CD8-positive, alpha-beta memory T cell (primary cell): ENCODE data around the gene FETUB. TPM values are rescaled to one million over a fixed set of nuclear protein-coding genes. Genes with fewer than 3 reads are reported as not detected.

ENCODE experiments used
- CTCF ChIA-PET: fragments of 350-600 bp; sonication (Branson Sonifier 250); formaldehyde crosslinking; loops from one replicate; lab custom pipeline; 2021; ENCODE audit warnings: antibody characterized with exemption; lab: Charles Lee
- POLR2A ChIA-PET: fragments of 350-600 bp; sonication (Branson Sonifier 250); formaldehyde crosslinking; loops from one replicate; lab custom pipeline; 2021; ENCODE audit warnings: antibody characterized with exemption; lab: Charles Lee
- DNase-seq, 5 donors: peaks; one replicate each; pipeline versions ENCODE4 v3.0.0 to v3.0.0-alpha.2; 2020 to 2022; ENCODE audit warnings: mixed read lengths in 1 of 5
- H3K27ac ChIP-seq: one replicate; pipeline ENCODE4 v1.7.0; 2013; ENCODE audit warnings: low read depth, mild to moderate bottlenecking, low read length, moderate library complexity
- H3K27me3 ChIP-seq: 2 replicates; pipeline ENCODE4 v1.7.0; 2013; ENCODE audit warnings: low read length, mild to moderate bottlenecking; ENCODE audit not compliant: insufficient read depth, poor library complexity, severe bottlenecking
- H3K36me3 ChIP-seq: 2 replicates; pipeline ENCODE4 v1.7.0; 2013; ENCODE audit warnings: mild to moderate bottlenecking, low read length, moderate library complexity; ENCODE audit not compliant: insufficient read depth
- H3K4me1 ChIP-seq: 2 replicates; pipeline ENCODE4 v1.7.0; 2013; ENCODE audit warnings: mild to moderate bottlenecking, low read length, moderate library complexity; ENCODE audit not compliant: insufficient read depth
- H3K4me3 ChIP-seq: 2 replicates; pipeline ENCODE4 v1.7.0; 2013; ENCODE audit warnings: mild to moderate bottlenecking, low read length
- H3K9me3 ChIP-seq: 2 replicates; pipeline ENCODE4 v1.7.0; 2013; ENCODE audit warnings: mild to moderate bottlenecking, low read length
- H3K27ac Mint-ChIP-seq, 8 donors: one replicate each; pipeline ENCODE4 v1.8.0; 2020 to 2021; ENCODE audit warnings: mixed read lengths in 8 of 8, mild to moderate bottlenecking in 6 of 8, inconsistent platforms in 3 of 8, moderate library complexity in 3 of 8
- H3K27me3 Mint-ChIP-seq, 2 donors: one replicate each; pipeline ENCODE4 v1.8.0; 2020 to 2021; ENCODE audit warnings: mixed read lengths in 2 of 2, mild to moderate bottlenecking in 1 of 2, moderate library complexity in 1 of 2
- H3K36me3 Mint-ChIP-seq, 3 donors: one replicate each; pipeline ENCODE4 v1.8.0; 2020 to 2021; ENCODE audit warnings: mixed read lengths in 3 of 3, inconsistent platforms in 1 of 3, mild to moderate bottlenecking in 1 of 3
- H3K4me1 Mint-ChIP-seq, 3 donors: one replicate each; pipeline ENCODE4 v1.8.0; 2020 to 2021; ENCODE audit warnings: mixed read lengths in 3 of 3, inconsistent platforms in 1 of 3, mild to moderate bottlenecking in 1 of 3
- H3K4me3 Mint-ChIP-seq, 7 donors: one replicate each; pipeline ENCODE4 v1.8.0; 2020 to 2021; ENCODE audit warnings: mixed read lengths in 7 of 7, mild to moderate bottlenecking in 6 of 7, moderate library complexity in 4 of 7, inconsistent platforms in 2 of 7
- H3K9me3 Mint-ChIP-seq, 5 donors: one replicate each; pipeline ENCODE4 v1.8.0; 2020 to 2022; ENCODE audit warnings: mixed read lengths in 5 of 5, mild to moderate bottlenecking in 3 of 5, moderate library complexity in 2 of 5, inconsistent platforms in 1 of 5
- polyA plus RNA-seq: library from polyadenylated mRNA; unstranded; fragments of 300-500 nt; fragmentation: Illumina TruSeq; gene quantifications from one replicate; pipeline ENCODE4 v1.2.3, GENCODE V29; 2021
- total RNA-seq, 2 experiments: library from RNA; stranded (reverse); gene quantifications; one replicate each; pipeline ENCODE4 v1.2.3, GENCODE V29; 2021

FETUB gene
- total and polyA plus RNA-seq, 3 experiments from 2014 or later, result not detected

DNA sequence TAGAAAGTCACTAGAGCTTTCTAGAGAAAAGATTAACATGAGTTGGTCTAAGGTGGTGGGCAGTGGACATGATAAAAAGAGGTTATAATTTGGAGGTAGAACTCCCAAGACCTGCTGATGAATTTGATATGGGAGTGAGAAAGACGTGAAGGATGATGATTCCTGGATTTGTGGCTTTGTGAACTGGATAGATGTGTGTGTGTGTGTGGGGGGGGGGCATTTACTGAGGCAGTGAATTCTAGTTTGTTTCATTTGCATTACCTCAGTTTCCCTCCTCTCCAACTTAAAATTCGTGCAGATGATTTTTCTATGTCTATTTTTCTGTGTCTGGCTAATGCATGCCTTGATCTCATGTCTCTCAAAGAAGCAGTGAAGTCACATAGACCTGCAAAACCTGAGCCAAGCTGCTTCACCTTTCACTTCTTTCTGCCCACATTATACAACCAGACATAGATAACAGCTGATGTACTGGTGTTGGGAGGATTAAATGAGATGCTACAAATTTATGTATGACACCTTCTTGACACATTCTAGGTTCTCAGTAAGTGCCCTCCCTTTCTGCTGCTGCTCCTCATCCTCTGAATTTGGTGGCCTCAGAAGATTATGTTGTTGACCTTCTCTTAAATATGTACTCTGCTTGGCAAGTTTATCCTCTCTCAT is 17.4 kb upstream of the FETUB start:
- Mint-ChIP-seq H3K36me3 (no peaks in the 10 kb centered on the region), H3K9me3 (no peaks in the 10 kb centered on the region), H3K4me3 (no peak overlapping the region), H3K27me3 (peaks cover 10 to 28% of the 10 kb centered on the region in 2 donors), H3K4me1 (peaks cover 0 to 3% (median 0%) of the 10 kb centered on the region in 3 donors), H3K27ac (no peak overlapping the region)
- POLR2A ChIA-PET, result no interaction called here
- DNase-seq, result no peak
- Histone ChIP-seq H3K27ac (no peak overlapping the region), H3K36me3 (no peaks in the 10 kb centered on the region), H3K27me3 (peaks cover 3% of the 10 kb centered on the region), H3K4me1 (no peaks in the 10 kb centered on the region), H3K4me3 (no peak overlapping the region), H3K9me3 (no peaks in the 10 kb centered on the region)
- CTCF ChIA-PET, result interaction anchor here (1.0 kb wide), 1 partner anchor 8 kb away, joined by 3 read pairs; no protein-coding TSS in a partner anchor

DNA sequence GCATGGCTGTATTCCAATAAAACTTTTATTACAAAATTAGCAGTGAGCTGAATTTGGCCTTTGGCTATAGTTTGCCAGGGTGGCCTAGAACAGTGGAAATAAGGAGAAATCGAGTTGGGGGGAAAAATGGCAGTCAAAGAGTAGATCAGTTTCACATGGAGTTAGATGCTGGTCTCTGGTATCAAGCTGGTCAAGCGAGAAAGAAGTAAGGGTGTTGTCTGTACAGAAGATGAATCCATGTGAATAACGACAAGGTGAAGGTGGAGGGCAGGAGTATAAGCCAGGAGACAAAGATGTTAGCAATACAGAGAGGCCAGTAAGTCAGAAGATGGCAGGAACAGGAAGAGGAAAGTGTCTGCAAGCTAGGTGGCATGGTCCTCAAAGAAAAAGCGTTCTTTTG is 15.6 kb upstream of the FETUB start:
- no peak overlapping the region for H3K27ac ChIP-seq
- no peaks in the 10 kb centered on the region for H3K4me1 ChIP-seq
- no peaks in the 10 kb centered on the region for H3K9me3 Mint-ChIP-seq
- no peaks in the 10 kb centered on the region for H3K4me1 Mint-ChIP-seq
- H3K4me3 ChIP-seq, result no peak overlapping the region
- CTCF ChIA-PET, result interaction anchor here (0.7 to 1.1 kb wide), 2 partner anchors 9 to 11 kb away, joined by 3 read pairs; no protein-coding TSS in a partner anchor
- H3K36me3 ChIP-seq, result no peaks in the 10 kb centered on the region
- H3K27me3 ChIP-seq, result no peaks in the 10 kb centered on the region
- no peak overlapping the region for H3K4me3 Mint-ChIP-seq
- POLR2A ChIA-PET, result no interaction called here
- no peak overlapping the region for H3K27ac Mint-ChIP-seq
- H3K27me3 Mint-ChIP-seq, result peaks cover 4 to 23% of the 10 kb centered on the region in 2 donors
- no peak for DNase-seq
- no peaks in the 10 kb centered on the region for H3K9me3 ChIP-seq
- no peaks in the 10 kb centered on the region for H3K36me3 Mint-ChIP-seq

DNA sequence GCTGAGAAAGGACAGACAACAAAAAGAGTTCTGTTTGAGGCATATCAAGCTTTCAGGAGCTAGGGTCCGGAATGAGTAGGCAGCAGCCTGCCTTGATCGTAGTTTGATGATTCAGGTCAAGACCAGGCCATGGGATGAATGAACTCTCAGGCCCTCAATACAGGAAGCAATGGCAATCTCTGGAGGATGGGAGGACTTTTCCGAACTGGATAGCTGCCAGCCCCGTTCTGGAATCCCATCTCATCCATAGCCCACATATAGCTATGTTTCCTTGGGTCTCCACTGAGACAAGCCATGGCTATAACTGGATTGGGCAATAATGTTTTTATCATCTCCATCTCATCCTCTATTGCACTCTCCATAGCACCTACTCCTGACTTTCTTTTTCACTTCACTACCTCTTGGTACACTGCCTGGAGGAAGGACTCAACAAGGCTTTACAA is 14.6 kb upstream of the FETUB start:
- no peaks in the 10 kb centered on the region for H3K36me3 ChIP-seq
- POLR2A ChIA-PET, result no interaction called here
- H3K4me1 Mint-ChIP-seq, result no peaks in the 10 kb centered on the region
- no peak overlapping the region for H3K4me3 Mint-ChIP-seq
- H3K36me3 Mint-ChIP-seq, result no peaks in the 10 kb centered on the region
- no peaks in the 10 kb centered on the region for H3K9me3 ChIP-seq
- no peaks in the 10 kb centered on the region for H3K4me1 ChIP-seq
- peaks cover 3 to 28% of the 10 kb centered on the region in 2 donors for H3K27me3 Mint-ChIP-seq
- CTCF ChIA-PET, result interaction anchor here (1.1 to 2.1 kb wide), 2 partner anchors 8 to 10 kb away, joined by 3 to 14 read pairs; no protein-coding TSS in a partner anchor
- no peak overlapping the region for H3K4me3 ChIP-seq
- no peaks in the 10 kb centered on the region for H3K9me3 Mint-ChIP-seq
- H3K27ac ChIP-seq, result no peak overlapping the region
- no peaks in the 10 kb centered on the region for H3K27me3 ChIP-seq
- DNase-seq, result no peak
- no peak overlapping the region for H3K27ac Mint-ChIP-seq

DNA sequence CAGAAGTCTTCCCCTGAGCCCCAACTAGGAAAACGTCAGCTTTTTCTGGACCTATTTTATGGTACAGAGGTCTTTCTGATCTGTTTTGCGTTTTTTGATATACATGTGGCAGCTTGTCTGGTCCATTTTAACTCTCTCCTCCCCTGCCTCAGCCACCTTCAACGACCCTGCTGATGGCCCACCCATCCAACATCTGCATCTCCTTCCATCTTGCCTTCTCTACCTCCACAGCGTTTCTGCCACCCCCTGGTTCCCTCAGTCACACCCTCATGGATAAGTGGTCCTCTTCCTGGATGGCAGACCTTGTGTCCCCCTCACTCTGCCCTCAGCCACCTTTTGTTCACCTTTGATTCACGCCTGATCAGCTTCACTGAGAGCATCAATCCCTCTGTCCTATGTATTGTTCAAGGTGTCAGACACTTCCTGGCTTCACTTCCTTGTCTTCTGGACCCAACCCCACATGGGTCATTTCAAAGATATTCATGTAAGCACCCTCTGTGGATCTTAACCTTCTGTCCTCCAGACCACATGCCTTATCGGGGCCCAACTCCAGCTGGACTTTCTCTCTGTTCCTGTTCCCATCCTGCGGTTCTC is 13.8 kb upstream of the FETUB start:
- Histone ChIP-seq H3K36me3 (no peaks in the 10 kb centered on the region), H3K9me3 (no peaks in the 10 kb centered on the region), H3K4me3 (no peak overlapping the region), H3K27ac (no peak overlapping the region), H3K4me1 (no peaks in the 10 kb centered on the region), H3K27me3 (no peaks in the 10 kb centered on the region)
- peaks cover 1 to 29% of the 10 kb centered on the region in 2 donors for H3K27me3 Mint-ChIP-seq
- ChIA-PET POLR2A (no interaction called here), CTCF (interaction anchor here (2.1 kb wide), 1 partner anchor 9 kb away, joined by 14 read pairs; no protein-coding TSS in a partner anchor)
- no peak for DNase-seq
- no peak overlapping the region for H3K4me3 Mint-ChIP-seq
- H3K36me3 Mint-ChIP-seq, result no peaks in the 10 kb centered on the region
- H3K4me1 Mint-ChIP-seq, result no peaks in the 10 kb centered on the region
- no peaks in the 10 kb centered on the region for H3K9me3 Mint-ChIP-seq
- H3K27ac Mint-ChIP-seq, result no peak overlapping the region

DNA sequence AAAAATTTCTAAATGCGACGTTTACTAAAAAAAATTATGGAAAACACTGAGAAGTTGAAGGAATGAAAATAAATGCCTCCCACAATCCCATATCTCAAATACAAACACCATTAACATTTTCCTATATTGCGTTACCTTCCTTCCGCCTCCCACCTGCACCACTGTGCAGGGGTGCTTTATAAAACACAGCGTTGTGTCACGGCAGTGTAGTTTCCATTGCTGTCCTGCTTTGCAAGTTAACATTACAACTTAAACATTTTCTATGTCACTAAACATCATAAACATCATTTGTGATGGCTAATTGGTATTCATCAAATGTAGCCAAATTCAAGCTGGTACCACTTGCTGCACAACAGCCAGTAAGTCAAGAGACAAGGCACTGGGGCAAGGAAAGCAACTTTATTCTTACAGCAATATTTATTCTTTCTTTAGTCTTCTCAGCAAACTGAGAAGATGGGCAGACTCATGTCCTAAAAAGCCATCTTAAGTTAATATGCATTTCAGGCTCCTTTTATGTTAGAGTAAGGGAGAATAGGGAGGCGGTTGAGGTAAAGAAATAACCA is 12.3 kb upstream of the FETUB start:
- no peaks in the 10 kb centered on the region for H3K36me3 ChIP-seq
- Mint-ChIP-seq H3K36me3 (no peaks in the 10 kb centered on the region), H3K4me3 (no peak overlapping the region), H3K9me3 (no peaks in the 10 kb centered on the region), H3K4me1 (no peaks in the 10 kb centered on the region), H3K27me3 (peaks cover 1 to 19% of the 10 kb centered on the region in 2 donors), H3K27ac (no peak overlapping the region)
- no peak for DNase-seq
- POLR2A ChIA-PET, result no interaction called here
- no peaks in the 10 kb centered on the region for H3K9me3 ChIP-seq
- H3K4me3 ChIP-seq, result no peak overlapping the region
- no peaks in the 10 kb centered on the region for H3K4me1 ChIP-seq
- H3K27me3 ChIP-seq, result no peaks in the 10 kb centered on the region
- H3K27ac ChIP-seq, result no peak overlapping the region
- CTCF ChIA-PET, result no interaction called here

DNA sequence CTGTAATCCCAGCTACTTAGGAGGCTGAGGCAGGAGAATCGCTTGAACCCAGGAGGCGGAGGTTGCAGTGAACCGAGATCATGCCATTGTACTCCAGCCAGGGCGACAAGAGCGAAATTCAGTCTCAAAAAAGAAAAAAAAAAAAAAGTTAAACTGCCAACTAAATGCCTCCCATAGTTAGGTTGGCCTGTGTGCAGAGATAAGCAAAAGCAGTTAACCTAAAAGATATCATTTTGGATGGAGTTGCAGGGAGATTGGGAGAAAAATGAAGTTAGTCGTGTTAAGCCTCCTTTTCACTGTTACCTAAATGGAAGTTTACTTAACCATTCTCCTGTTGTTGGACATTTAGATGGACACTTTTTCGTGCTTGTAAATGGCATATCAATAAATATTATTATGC is 11.4 kb upstream of the FETUB start:
- H3K9me3 Mint-ChIP-seq, result no peaks in the 10 kb centered on the region
- no peaks in the 10 kb centered on the region for H3K27me3 ChIP-seq
- H3K4me3 ChIP-seq, result no peak overlapping the region
- H3K9me3 ChIP-seq, result no peaks in the 10 kb centered on the region
- no peak overlapping the region for H3K4me3 Mint-ChIP-seq
- H3K4me1 Mint-ChIP-seq, result no peaks in the 10 kb centered on the region
- no peak overlapping the region for H3K27ac ChIP-seq
- ChIA-PET POLR2A (no interaction called here), CTCF (no interaction called here)
- H3K27me3 Mint-ChIP-seq, result peaks cover 1 to 16% of the 10 kb centered on the region in 2 donors
- no peaks in the 10 kb centered on the region for H3K36me3 Mint-ChIP-seq
- no peaks in the 10 kb centered on the region for H3K4me1 ChIP-seq
- H3K36me3 ChIP-seq, result no peaks in the 10 kb centered on the region
- no peak overlapping the region for H3K27ac Mint-ChIP-seq
- no peak for DNase-seq

DNA sequence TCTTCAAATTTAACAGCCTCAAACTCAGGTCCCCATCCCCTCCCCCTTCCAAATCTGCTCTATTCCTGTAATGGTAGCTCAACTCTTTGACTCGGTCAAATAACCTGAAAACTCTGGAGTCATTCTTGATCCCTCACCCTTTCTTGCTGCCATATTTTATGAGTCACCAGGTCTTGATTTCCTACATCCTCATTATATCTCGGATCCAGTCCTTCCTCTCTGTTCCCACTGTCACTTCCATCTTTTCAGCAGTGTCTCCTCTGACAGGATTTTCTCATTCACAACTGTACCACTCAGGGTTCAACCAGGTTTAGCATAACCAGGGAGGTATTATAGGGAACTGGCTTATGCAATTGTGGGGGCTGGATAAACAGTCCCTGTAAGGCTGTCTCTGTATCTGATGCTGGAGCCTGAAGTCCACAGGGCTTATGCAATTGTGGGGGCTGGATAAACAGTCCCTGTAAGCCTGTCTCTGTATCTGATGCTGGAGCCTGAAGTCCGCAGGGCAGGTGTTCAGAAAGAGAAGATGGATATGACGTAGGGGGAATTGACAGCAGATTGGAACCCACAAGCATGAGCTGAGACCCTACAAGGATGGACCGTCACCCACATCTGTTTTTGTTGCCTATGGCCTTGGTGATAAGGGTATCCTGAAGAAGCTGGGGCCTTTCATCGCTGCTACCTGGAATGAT is 9.1 kb upstream of the FETUB start:
- Histone ChIP-seq H3K9me3 (no peaks in the 10 kb centered on the region), H3K36me3 (no peaks in the 10 kb centered on the region), H3K27ac (no peak overlapping the region), H3K4me1 (no peaks in the 10 kb centered on the region), H3K27me3 (no peaks in the 10 kb centered on the region), H3K4me3 (no peak overlapping the region)
- Mint-ChIP-seq H3K36me3 (no peaks in the 10 kb centered on the region), H3K27me3 (peaks cover 1 to 20% of the 10 kb centered on the region in 2 donors), H3K4me1 (no peaks in the 10 kb centered on the region), H3K4me3 (no peak overlapping the region), H3K9me3 (no peaks in the 10 kb centered on the region), H3K27ac (no peak overlapping the region)
- POLR2A ChIA-PET, result no interaction called here
- CTCF ChIA-PET, result interaction anchor here (1.1 to 1.8 kb wide), 2 partner anchors 14 to 16 kb away, joined by 3 to 7 read pairs; no protein-coding TSS in a partner anchor
- DNase-seq, result no peak

DNA sequence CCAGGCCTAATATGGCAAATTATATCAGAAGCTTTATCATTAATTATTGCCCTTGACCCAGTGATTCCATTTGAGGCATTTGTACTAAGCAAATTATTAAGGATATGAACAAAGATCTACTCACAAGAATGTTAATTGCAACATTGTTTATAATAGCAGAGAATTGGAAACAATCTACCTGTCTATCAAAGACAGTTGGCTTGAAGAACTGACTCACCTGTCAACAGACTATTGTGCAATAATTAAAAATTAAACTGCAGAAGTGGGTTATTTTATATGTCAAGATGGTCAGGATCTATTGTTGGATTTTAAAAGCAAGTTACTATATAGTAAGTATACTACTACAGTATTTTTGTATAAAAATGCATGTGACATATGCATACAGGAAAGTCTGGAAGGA is 6.7 kb upstream of the FETUB start:
- POLR2A ChIA-PET, result no interaction called here

More for the DNA sequence above, 6.7 kb upstream of the FETUB start:
- H3K9me3 ChIP-seq, result no peaks in the 10 kb centered on the region
- Mint-ChIP-seq H3K9me3 (no peaks in the 10 kb centered on the region), H3K4me1 (no peaks in the 10 kb centered on the region), H3K27ac (no peak overlapping the region), H3K36me3 (no peaks in the 10 kb centered on the region), H3K4me3 (no peak overlapping the region), H3K27me3 (peaks cover 4 to 31% of the 10 kb centered on the region in 2 donors)
- CTCF ChIA-PET, result interaction anchor here (2.3 kb wide), 1 partner anchor 16 kb away, joined by 11 read pairs; no protein-coding TSS in a partner anchor
- no peaks in the 10 kb centered on the region for H3K27me3 ChIP-seq
- H3K36me3 ChIP-seq, result no peaks in the 10 kb centered on the region
- no peak overlapping the region for H3K4me3 ChIP-seq
- H3K27ac ChIP-seq, result no peak overlapping the region
- no peaks in the 10 kb centered on the region for H3K4me1 ChIP-seq
- no peak for DNase-seq
